PFSK-1 (cell line): ENCODE measurements around the gene GHRL.

Experiments
- FOXP2 ChIP-seq: optimal IDR thresholded peaks from 2 replicates; pipeline ENCODE3; 2011; ENCODE audit warnings: borderline replicate concordance, control low read depth, inconsistent platforms; ENCODE audit not compliant: insufficient read depth; ENCODE audit errors: extremely low read length, extremely low read depth
- POLR2AphosphoS5 ChIP-seq: IDR thresholded peaks from 2 replicates; pipeline ENCODE4 v1.6.1; 2012; ENCODE audit warnings: low read depth, mild to moderate bottlenecking, control low read depth, low read length, moderate library complexity
- REST ChIP-seq, 2 experiments: IDR thresholded peaks; 2 replicates each; pipeline versions ENCODE4 v1.6.1 to v1.8.0; 2011 to 2012; ENCODE audit warnings: low read depth in 2 of 2, low read length in 2 of 2, control low read depth in 1 of 2, inconsistent platforms in 1 of 2, mild to moderate bottlenecking in 1 of 2, moderate library complexity in 1 of 2; ENCODE audit not compliant: insufficient read depth in 1 of 2
- SIN3A ChIP-seq: IDR thresholded peaks from 2 replicates; pipeline ENCODE4 v1.6.1; 2012; ENCODE audit warnings: mild to moderate bottlenecking, low read length, moderate library complexity, borderline replicate concordance; ENCODE audit not compliant: insufficient read depth
- TAF1 ChIP-seq: IDR thresholded peaks from 2 replicates; pipeline ENCODE4 v1.6.1; 2012; ENCODE audit warnings: low read length, control low read depth, borderline replicate concordance; ENCODE audit not compliant: insufficient read depth

GHRL gene

GRCh38 chr3:10248184-10248983 lies 44.4 kb downstream of the GHRL start, which contains the start of gene TATDN2:
TATDN2 (plus strand) TSS chr3:10248459; CDS start chr3:10249201, 742 bp downstream.
- peak; percentile 20 for TF ChIP-seq FOXP2
- peak; percentile 50; the same call in 1 of the 2 replicates for TF ChIP-seq POLR2AphosphoS5
- no peak for TF ChIP-seq SIN3A
- no peak for TF ChIP-seq REST (IDR thresholded peaks at IDR 0.05; ENCODE audit: insufficient read depth in 1 of 2, low read depth in 2 of 2, low read length in 2 of 2)
- peak; percentile 63; the same call in 1 of the 2 replicates for TF ChIP-seq TAF1

- no peak for TF ChIP-seq REST (IDR thresholded peaks at IDR 0.05; ENCODE audit: insufficient read depth in 1 of 2, low read depth in 2 of 2, low read length in 2 of 2)
- TF ChIP-seq FOXP2: no peak
- TF ChIP-seq TAF1: no peak
- TF ChIP-seq SIN3A: no peak
- TF ChIP-seq POLR2AphosphoS5: no peak
These were observed 45.0 kb downstream of the GHRL start for GRCh38 chr3:10247679-10248183.

- no peak for TF ChIP-seq SIN3A
These were observed 47.5 kb downstream of the GHRL start for GRCh38 chr3:10245081-10245712.

- TF ChIP-seq FOXP2: no peak
- TF ChIP-seq REST (IDR thresholded peaks at IDR 0.05; ENCODE audit: insufficient read depth in 1 of 2, low read depth in 2 of 2, low read length in 2 of 2): no peak
- TF ChIP-seq SIN3A: no peak
These were observed 48.7 kb downstream of the GHRL start for GRCh38 chr3:10244009-10244408.

GRCh38 chr3:10242182-10243065 lies 50.3 kb downstream of the GHRL start:
- TF ChIP-seq POLR2AphosphoS5: no peak
- no peak for TF ChIP-seq REST (IDR thresholded peaks at IDR 0.05; ENCODE audit: insufficient read depth in 1 of 2, low read depth in 2 of 2, low read length in 2 of 2)
- no peak for TF ChIP-seq TAF1
- TF ChIP-seq SIN3A: no peak
- no peak for TF ChIP-seq FOXP2
